Measurements from ENCODE around the gene CALCR.

- TF ChIP-seq CTCF (IDR thresholded peaks at IDR 0.05) (no peak), POLR2A (IDR thresholded peaks at IDR 0.05) (no peak), POLR2AphosphoS5 (IDR thresholded peaks at IDR 0.05) (no peak)
Observed at GRCh38 chr7:93414574-93414973, 159.9 kb downstream of the CALCR start.

All from breast epithelium (tissue), 3 donors.